ENCODE data around the gene LARGE1.

DNA sequence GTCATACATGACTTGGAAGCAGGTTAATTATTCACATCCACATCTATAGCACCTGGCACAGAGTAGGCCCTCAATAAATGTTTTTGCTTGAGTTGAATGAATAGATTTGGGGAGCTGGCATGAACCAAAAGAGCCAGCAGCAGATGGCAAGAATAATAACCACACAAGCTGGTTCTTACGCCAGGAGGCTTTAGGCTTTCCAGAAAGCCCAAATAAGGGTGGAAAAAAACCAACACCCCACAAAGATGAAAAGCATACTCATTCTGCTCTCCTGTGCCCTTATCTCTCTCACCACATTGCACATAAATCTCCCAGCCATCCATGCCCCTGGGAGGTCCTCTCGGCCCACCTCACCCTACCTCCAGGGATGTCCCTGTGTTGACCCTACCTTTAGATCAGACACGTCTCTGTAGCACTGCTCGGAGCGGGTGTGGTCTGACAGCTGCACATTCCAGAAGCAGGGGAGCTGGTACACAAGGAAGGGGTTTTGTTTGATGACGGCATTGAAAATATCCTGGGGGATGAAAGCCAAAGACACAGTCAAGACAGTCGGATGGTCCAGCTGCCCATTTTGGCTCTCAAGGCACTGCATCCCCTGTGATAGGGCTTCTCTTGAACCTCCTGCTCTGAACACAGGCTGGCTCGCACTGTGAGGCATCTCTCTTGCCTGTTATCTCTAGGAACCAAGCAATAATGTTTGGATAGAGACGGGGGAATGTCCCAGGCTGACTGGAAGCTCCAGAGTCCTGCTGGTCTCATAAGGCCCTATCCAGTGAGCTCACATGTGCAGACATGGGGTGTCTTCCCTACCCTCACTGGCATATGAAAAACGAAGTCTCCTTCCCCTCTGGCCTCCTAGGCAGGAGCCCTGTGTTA lies 538.5 kb downstream of the LARGE1 start:
- TF ChIP-seq, protein P1, sequence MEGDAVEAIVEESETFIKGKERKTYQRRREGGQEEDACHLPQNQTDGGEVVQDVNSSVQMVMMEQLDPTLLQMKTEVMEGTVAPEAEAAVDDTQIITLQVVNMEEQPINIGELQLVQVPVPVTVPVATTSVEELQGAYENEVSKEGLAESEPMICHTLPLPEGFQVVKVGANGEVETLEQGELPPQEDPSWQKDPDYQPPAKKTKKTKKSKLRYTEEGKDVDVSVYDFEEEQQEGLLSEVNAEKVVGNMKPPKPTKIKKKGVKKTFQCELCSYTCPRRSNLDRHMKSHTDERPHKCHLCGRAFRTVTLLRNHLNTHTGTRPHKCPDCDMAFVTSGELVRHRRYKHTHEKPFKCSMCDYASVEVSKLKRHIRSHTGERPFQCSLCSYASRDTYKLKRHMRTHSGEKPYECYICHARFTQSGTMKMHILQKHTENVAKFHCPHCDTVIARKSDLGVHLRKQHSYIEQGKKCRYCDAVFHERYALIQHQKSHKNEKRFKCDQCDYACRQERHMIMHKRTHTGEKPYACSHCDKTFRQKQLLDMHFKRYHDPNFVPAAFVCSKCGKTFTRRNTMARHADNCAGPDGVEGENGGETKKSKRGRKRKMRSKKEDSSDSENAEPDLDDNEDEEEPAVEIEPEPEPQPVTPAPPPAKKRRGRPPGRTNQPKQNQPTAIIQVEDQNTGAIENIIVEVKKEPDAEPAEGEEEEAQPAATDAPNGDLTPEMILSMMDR (IDR thresholded peaks at IDR 0.05): no peak
- no peak for TF ChIP-seq POLR2AphosphoS5 (IDR thresholded peaks at IDR 0.05; ENCODE audit: low read depth, low read length)
- no peak for TF ChIP-seq SIN3A (IDR thresholded peaks at IDR 0.05; ENCODE audit: borderline replicate concordance, insufficient read depth, low read depth, low read length)
- TF ChIP-seq TCF7L2 (IDR thresholded peaks at IDR 0.05; ENCODE audit: low read depth, low read length): no peak

Data from Panc1 (cell line).